Kidney epithelial cell (primary cell): Measurements from ENCODE around the gene DDX19B. TPM values are rescaled to one million over a fixed set of nuclear protein-coding genes. Genes with fewer than 3 reads are reported as not detected.

Experiments
- DNase-seq: peaks from one replicate; pipeline ENCODE4 v3.0.0-alpha.2; 2010; ENCODE audit warnings: low read depth
- H3K27me3 ChIP-seq: 2 replicates; pipeline ENCODE4 v1.6.0; 2011; ENCODE audit warnings: low read length; ENCODE audit not compliant: control insufficient read depth, insufficient read depth
- H3K36me3 ChIP-seq: 2 replicates; pipeline ENCODE4 v1.5.1; 2011; ENCODE audit warnings: low read length; ENCODE audit not compliant: control insufficient read depth, insufficient read depth
- H3K4me3 ChIP-seq: 2 replicates; pipeline ENCODE4 v1.5.1; 2011; ENCODE audit warnings: low read depth, mild to moderate bottlenecking, control low read depth, low read length
- total RNA-seq: library from RNA; depleted of rRNA; stranded (reverse); fragments of >200 nt; gene quantifications from 2 replicates; pipeline ENCODE4 v1.2.3, GENCODE V29; 2015
- TF ChIP-seq, protein P1 (sequence below): IDR thresholded peaks from 2 replicates; pipeline ENCODE4 v1.5.1; 2011; ENCODE audit warnings: mild to moderate bottlenecking, moderate library complexity, low read length, control low read depth, inconsistent platforms; ENCODE audit not compliant: insufficient read depth, poor library complexity, severe bottlenecking

Gene DDX19B
- total RNA-seq, 1 donor from 2014 or later = 49.0 TPM

- no peak for DNase-seq
- Histone ChIP-seq H3K4me3 (no peak overlapping the region), H3K36me3 (peaks cover 10% of the 10 kb centered on the region), H3K27me3 (no peaks in the 10 kb centered on the region)
- TF ChIP-seq, protein P1, sequence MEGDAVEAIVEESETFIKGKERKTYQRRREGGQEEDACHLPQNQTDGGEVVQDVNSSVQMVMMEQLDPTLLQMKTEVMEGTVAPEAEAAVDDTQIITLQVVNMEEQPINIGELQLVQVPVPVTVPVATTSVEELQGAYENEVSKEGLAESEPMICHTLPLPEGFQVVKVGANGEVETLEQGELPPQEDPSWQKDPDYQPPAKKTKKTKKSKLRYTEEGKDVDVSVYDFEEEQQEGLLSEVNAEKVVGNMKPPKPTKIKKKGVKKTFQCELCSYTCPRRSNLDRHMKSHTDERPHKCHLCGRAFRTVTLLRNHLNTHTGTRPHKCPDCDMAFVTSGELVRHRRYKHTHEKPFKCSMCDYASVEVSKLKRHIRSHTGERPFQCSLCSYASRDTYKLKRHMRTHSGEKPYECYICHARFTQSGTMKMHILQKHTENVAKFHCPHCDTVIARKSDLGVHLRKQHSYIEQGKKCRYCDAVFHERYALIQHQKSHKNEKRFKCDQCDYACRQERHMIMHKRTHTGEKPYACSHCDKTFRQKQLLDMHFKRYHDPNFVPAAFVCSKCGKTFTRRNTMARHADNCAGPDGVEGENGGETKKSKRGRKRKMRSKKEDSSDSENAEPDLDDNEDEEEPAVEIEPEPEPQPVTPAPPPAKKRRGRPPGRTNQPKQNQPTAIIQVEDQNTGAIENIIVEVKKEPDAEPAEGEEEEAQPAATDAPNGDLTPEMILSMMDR = peak; percentile 66
Observed at GRCh38 chr16:70253291-70254106, 45.5 kb upstream of the DDX19B start.

GRCh38 chr16:70254180-70254964 is 44.6 kb upstream of the DDX19B start:
- Histone ChIP-seq H3K4me3 (no peak overlapping the region), H3K36me3 (peaks cover 12% of the 10 kb centered on the region), H3K27me3 (no peaks in the 10 kb centered on the region)
- no peak for DNase-seq
- TF ChIP-seq, protein P1 = no peak

- H3K36me3 ChIP-seq = peaks cover 12% of the 10 kb centered on the region
- no peaks in the 10 kb centered on the region for H3K27me3 ChIP-seq
- TF ChIP-seq, protein P1 = no peak
- DNase-seq = no peak
- H3K4me3 ChIP-seq = no peak overlapping the region
Observed at GRCh38 chr16:70254965-70255286, 44.1 kb upstream of the DDX19B start.

DNA sequence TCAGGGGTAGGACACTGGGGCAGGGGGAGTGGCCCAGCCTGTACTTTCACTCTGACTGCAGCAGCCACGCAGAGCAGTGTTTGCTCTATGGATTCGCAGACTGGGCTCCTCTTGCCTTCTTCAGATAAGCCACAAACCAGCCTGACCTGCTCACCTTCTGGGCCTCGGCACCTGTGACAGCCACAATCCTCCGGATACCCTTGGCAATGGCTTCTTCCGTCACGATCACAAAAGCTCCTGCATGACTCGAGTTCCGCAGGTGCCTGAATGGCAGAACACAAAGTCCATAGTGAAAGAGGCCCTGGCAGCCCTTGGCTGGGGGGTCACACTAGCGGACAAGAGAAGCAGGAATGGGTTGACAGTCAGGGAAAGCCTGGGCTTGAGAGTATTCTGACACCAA is 43.4 kb upstream of the DDX19B start:
- TF ChIP-seq, protein P1 = no peak
- DNase-seq = no peak
- H3K4me3 ChIP-seq = no peak overlapping the region
- peaks cover 12% of the 10 kb centered on the region for H3K36me3 ChIP-seq
- H3K27me3 ChIP-seq = no peaks in the 10 kb centered on the region

GRCh38 chr16:70257391-70257790 is 41.6 kb upstream of the DDX19B start:
- no peak overlapping the region for H3K4me3 ChIP-seq
- no peak for DNase-seq
- no peaks in the 10 kb centered on the region for H3K27me3 ChIP-seq
- H3K36me3 ChIP-seq = peaks cover 12% of the 10 kb centered on the region
- TF ChIP-seq, protein P1 = no peak
